Myometrial cell (primary cell): ENCODE results near the gene OR4F15. TPM values are rescaled to one million over a fixed set of nuclear protein-coding genes. Genes with fewer than 3 reads are reported as not detected.

Source experiments
- total RNA-seq: library from RNA; depleted of rRNA; stranded (reverse); fragments of >200 nt; gene quantifications from 2 replicates; pipeline ENCODE4 v1.2.3, GENCODE V29; 2015

Gene OR4F15
- not detected in 2 replicates for total RNA-seq

GRCh38 chr15:101811902-101812301 is at the start of gene OR4F15:
Gene OR4F15, plus strand, starts transcription at chr15:101812202. Its CDS starts 5,985 bp downstream, at chr15:101818187.

GRCh38 chr15:101803209-101803608 is 8.8 kb upstream of the OR4F15 start, which contains the start of gene OR4F6:
Gene OR4F6, plus strand, starts transcription at chr15:101803509. Its CDS starts 2,211 bp downstream, at chr15:101805720.

Other genes with a start within 250 kb of the OR4F15 start
- 29.1 and 41.1 TPM in 2 replicates for gene TM2D3, start 159.8 kb upstream of the OR4F15 start, total RNA-seq
- gene TARS3, start 87.7 kb upstream of the OR4F15 start, total RNA-seq: 7.6 and 8.9 TPM in 2 replicates
- not detected in 2 replicates for gene OR4F6, start 8.7 kb upstream of the OR4F15 start, total RNA-seq